Left ventricle myocardium superior (tissue), 1 donor: Measurements from ENCODE around the gene FARSB. TPM values are rescaled to one million over a fixed set of nuclear protein-coding genes. Genes with fewer than 3 reads are reported as not detected.

Experiments used
- ATAC-seq: fragments of 200-7000 bp; cut with Tn5 transposase; one replicate; pipeline ENCODE4 v1.9.1; 2020; ENCODE audit warnings: mild to moderate bottlenecking, moderate library complexity
- DNase-seq: peaks from one replicate; pipeline ENCODE4 v3.0.0-alpha.2; 2020
- intact Hi-C: fragments of 100-400 bp; cut with micrococcal nuclease; formaldehyde crosslinking; loops from one replicate; pipeline ENCODE4 v1.11.0; 2022
- total RNA-seq: library from RNA; stranded (reverse); fragmentation: NEBNext Ultra II Directional; extraction: Animal tissue kit (Norgen Biotek cat#: 25700); gene quantifications from one replicate; pipeline ENCODE4 v1.2.1, GENCODE V29; 2021
- donor health status: DM: no; HTN: yes; CAD: no; lungs with severe emphysema.

The FARSB gene
- total RNA-seq, 1 donor from 2014 or later = 18.5 TPM

DNA sequence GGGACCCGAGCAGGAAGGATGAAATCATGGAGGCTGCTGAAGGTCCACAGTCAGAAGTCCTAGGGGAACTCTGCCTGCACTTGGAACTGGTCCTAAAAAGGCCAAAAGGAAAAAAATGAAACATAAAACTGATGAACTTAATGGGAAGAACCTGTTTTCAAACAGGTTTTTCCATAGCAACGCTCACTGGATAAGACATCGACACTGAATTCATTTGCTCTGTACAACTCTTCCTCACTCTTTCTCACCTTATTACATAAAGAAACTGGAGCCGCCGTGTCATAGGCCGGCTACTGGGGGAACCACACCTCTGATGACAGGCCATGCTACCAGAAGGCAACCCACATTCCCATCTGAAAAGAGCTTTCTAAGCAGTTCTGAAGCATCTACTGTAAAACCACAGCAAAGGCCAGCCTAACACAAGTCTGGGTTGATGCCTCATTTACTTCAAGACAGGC, 83.6 kb downstream of the FARSB start:
- intact Hi-C loops = no loop called here
- ATAC-seq = no peak

GRCh38 chr2:222569826-222570225, 86.1 kb downstream of the FARSB start:
- ATAC-seq (no peak), DNase-seq (no peak)
- intact Hi-C loops = no loop called here

More for the DNA sequence above, 83.6 kb downstream of the FARSB start:
- DNase-seq = no peak

DNA sequence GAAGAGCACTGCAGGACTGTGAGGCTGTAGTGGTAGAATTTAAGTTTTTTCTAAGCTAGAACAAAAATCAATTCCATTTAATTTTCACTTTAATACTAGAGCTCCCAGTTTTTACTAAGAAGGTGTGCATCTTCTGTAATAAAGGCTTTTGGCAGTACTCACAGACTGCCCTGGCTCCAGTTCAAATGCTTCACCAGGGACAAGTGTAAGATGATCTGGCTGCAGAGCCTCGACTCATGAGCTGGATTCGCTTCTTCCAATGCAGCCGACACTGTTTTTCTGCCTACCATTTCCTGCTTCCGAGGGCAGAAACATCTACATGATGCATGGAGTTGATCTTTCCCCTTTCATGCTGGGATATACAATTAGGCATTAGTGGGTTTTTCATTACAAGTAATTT, 87.0 kb downstream of the FARSB start:
- peak; percentile 62 for ATAC-seq
- intact Hi-C loops = no loop called here
- DNase-seq = peak; percentile 57

GRCh38 chr2:222566229-222566628, 89.7 kb downstream of the FARSB start:
- intact Hi-C loops = no loop called here
- ATAC-seq (peak; percentile 59), DNase-seq (peak; percentile 28)

DNA sequence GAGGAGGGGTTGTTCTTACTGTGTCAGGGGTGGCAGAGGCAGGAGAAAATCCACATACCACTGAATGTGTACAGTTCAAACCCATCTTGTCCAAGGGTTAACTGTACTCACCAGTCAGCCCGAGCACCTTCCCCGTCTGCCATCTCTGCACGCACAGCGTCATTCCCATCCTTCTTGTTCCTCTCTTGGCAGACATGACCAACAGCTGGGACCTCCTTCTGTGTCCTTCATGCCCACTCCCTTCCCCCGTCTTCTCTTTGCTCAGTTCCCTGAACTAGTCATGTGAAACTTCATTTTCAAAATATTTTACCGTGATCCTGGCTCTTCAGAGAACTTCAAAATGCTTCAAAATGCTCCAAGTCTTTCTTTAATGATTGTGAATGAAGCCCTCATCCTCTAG, 92.0 kb downstream of the FARSB start:
- intact Hi-C loops = loop anchor here (5.0 kb wide), 1 partner anchor 247 kb away; no protein-coding TSS in a partner anchor
- DNase-seq (no peak), ATAC-seq (no peak)

DNA sequence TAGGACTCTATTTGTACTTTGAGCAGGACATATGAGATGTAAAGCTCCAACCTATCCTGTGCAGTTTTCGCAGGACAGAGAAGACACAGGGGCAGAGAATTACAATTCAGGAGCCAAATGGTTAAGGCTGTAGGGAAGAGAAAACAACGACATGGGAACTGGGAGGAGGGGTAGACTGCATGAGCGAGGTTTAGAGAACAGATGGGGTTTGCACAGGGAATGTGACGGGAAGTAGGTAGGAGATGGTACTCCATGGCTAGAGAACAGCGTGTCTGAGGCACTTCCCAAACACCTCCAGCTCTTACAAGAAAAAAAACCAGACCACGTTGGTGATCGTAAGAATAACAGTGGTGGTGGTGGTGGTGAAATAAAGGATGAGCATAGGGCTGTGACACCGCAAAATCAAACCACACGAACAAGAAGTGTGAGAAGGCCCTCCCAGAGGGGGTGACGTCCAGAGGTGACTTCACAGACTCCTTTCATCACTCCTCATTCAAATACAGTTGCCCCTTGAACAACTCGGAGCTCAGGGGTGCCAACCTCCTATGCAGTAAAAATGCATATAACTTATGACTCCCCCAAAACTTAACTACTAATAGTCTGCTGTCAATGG, 92.7 kb downstream of the FARSB start:
- ATAC-seq (no peak), DNase-seq (no peak)
- intact Hi-C loops = loop anchor here (5.0 kb wide), 1 partner anchor 246 kb away; no protein-coding TSS in a partner anchor

DNA sequence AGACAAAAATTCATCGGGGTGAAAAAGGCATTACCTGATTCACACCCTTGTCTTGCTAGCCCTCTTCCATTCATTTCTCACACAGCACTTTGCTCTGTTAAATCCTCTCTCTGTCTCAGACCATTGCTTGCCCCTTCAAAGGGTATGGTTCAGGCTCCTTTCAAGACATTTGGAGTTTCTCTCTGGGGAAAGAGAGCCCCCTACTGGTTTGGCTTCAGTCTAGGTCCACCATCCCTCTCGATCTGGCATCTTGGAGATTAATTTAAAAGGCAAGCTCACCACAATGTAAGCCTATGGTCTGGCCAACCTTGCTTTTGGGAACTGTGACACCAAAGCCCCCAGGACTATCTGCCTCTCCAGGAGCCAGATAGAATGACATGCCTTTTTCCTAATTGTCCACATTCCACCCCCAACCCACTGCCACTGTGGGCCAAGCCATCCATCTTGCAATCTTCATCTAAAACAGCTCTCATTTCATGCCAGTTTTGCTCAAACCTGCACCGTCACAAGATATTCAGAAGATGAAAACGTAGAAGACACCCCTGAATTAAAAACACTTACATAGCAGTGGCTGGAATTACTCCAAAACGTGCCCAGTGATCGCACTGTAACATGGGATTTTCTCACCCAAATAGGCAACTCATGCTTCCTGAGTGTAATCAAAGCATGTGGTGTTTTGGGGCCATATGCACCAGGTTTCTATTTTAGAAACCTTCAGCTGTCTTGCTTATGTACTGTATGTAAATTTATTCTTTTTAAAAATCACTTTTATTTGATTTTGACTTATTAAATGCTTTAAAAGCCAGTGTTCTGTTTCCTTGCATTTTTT, 93.9 kb downstream of the FARSB start:
- ATAC-seq = peak; percentile 85
- intact Hi-C loops = loop anchor here (5.0 kb wide), 1 partner anchor 245 kb away; no protein-coding TSS in a partner anchor
- DNase-seq = no peak

- intact Hi-C loops = loop anchor here (5.0 kb wide), 1 partner anchor 244 kb away; no protein-coding TSS in a partner anchor
- no peak for ATAC-seq
- DNase-seq = no peak
Observed at GRCh38 chr2:222561151-222561550, 94.7 kb downstream of the FARSB start.

DNA sequence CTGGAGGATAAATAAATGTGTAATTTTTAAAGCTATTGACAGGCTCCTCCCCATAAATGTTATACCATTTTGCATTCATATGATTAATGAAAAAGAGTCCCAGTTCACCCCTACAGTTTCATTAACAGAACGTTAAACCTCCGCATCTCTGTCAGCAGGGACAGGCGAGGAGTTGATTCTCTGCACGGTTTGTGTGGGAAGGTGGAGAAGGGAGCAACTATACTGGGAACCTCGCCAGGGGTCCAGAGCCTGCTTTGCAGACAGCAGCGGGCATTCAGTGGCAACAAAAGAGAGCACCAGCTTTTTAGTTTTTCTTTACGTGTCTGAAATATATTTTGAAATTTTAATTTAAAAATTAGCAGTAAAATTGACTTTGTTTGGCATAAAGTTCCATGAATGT, 101.4 kb downstream of the FARSB start:
- DNase-seq (peak; percentile 26), ATAC-seq (no peak)
- intact Hi-C loops = no loop called here

DNA sequence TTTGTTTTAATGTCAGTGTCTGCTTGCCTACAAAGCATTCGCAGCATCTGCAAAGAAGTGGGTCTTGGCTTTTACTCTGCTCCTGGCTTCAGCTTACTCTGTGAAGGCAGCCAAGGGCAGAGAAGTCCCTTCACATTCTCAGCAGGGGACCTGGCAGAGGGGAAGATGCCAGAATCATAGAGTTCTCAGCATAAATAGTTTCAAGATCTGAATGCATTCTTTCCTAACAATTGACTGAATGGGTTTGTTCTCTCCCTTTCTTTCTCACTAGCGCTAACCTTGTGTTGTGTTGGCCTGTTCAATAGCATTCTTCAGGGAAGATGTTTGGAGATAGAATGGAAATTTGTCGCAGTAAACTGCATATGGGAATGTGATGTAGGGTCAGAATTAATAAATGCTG, 106.9 kb downstream of the FARSB start:
- ATAC-seq (peak; percentile 31), DNase-seq (no peak)
- intact Hi-C loops = no loop called here

GRCh38 chr2:222547083-222547482, 108.8 kb downstream of the FARSB start:
- DNase-seq (no peak), ATAC-seq (no peak)
- intact Hi-C loops = no loop called here

DNA sequence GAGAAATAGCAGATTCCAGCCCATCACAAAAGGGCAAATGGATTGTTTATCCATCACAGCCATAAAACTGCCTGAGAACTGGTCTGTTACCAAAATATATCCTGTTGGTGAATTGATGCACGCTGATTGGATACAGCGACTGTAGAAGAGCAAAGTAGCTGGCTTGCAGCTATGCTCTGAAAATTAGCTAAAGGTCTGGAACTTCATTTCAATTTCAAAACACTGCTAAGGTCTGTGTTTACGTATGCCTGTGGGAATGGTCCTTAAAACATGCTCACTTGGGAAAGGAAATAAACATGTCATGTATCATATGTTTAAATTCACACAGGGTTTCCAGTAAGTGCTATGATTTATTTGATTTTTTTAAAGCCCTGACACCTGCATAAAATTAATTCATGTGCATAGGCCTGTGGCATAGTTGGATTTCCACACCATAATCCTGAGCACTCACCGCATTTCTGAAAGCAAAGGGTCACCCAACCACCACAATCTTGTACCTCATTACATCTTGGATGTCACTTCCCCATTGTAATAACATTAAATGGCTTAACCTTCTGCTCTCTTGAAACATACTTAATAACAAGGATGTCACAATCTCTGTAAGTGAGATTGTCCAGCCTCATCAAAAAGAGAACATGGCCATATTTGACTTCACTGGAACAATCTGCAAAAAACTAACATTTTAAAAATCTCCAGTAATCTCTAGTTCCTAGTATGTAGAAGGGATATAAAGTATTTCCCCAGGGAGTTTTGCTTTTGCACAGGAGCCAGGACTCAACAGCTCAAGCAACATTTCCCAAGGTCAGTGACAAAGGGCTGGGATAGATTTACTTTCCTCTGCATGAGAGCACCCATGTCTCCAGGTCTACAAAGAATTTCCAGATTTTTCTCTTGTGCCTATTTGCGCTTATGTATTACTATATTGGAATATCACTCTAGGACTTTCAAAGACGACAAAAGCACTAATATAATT, 109.8 kb downstream of the FARSB start:
- ATAC-seq (no peak), DNase-seq (no peak)
- intact Hi-C loops = no loop called here

GRCh38 chr2:222544661-222545060, 111.2 kb downstream of the FARSB start:
- ATAC-seq (no peak), DNase-seq (no peak)
- intact Hi-C loops = no loop called here

GRCh38 chr2:222538535-222538934, 117.4 kb downstream of the FARSB start:
- DNase-seq (no peak), ATAC-seq (no peak)
- intact Hi-C loops = no loop called here

GRCh38 chr2:222535477-222535876, 120.4 kb downstream of the FARSB start:
- DNase-seq (no peak), ATAC-seq (no peak)
- intact Hi-C loops = no loop called here

DNA sequence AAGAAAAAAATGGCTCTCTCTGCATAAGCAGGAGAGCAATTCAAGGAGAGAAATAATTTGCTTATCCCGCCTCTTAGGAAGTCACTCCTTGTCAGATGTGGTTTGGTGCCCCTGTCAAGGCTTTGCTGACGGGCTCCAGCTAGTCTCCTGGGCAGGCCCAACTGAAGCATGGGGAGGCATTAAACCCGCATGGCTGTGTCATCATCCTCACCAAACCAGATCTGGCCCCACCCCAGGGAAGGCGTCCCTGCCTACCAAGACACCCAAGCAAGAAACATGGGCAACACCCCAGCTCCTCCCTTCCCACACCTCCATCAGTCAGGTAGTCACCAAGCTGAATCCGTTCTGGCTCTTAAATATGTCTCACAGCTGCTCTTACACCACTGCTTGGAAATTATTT, 123.6 kb downstream of the FARSB start:
- intact Hi-C loops = no loop called here
- ATAC-seq = no peak
- DNase-seq = no peak

DNA sequence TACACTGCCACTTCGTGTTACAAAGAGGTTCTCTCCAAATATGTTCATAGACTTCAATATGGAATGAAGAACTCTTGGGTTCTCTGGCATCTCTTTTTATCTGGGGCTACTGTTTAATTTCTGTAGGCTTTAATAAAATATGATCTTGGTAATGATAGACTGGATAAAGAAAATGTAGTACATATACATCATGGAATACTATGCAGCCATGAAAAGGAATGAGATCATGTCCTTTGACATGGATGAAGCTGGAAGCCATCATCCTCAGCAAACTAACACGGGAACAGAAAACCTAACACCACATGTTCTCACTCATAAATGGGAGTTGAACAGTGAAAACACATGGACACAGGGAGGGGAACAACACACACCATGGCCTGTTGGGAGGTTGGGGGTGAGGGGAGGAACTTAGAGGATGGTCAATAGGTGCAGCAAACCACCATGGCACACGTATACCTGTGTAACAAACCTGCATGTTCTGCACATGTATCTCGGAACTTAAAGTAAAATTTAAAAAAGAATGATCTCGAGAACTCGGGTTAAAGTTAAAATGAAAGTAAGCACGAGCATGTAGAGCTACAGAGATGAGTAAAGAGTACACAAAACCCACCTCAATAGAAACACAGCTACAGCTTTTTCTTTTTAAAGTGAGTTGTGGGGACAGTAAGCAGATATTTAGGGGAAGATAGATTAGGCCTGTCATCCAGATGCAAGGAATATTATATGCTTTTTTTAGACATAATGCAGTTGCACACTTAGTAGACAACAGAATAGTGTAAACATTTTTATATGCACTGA, 129.2 kb downstream of the FARSB start:
- intact Hi-C loops = no loop called here

GRCh38 chr2:222525811-222526210, 130.1 kb downstream of the FARSB start:
- ATAC-seq = no peak
- intact Hi-C loops = no loop called here
- no peak for DNase-seq

More for the DNA sequence above, 129.2 kb downstream of the FARSB start:
- DNase-seq = no peak
- no peak for ATAC-seq
